HG02759 (cell line): ENCODE results near the gene FMR1NB.

ENCODE experiments used
- ATAC-seq: cut with Tn5 transposase; IDR thresholded peaks from one replicate; pipeline ENCODE4 v1.9.1; 2021; ENCODE audit warnings: mild to moderate bottlenecking, moderate library complexity; ENCODE audit not compliant: unreplicated experiment

FMR1NB gene

DNA sequence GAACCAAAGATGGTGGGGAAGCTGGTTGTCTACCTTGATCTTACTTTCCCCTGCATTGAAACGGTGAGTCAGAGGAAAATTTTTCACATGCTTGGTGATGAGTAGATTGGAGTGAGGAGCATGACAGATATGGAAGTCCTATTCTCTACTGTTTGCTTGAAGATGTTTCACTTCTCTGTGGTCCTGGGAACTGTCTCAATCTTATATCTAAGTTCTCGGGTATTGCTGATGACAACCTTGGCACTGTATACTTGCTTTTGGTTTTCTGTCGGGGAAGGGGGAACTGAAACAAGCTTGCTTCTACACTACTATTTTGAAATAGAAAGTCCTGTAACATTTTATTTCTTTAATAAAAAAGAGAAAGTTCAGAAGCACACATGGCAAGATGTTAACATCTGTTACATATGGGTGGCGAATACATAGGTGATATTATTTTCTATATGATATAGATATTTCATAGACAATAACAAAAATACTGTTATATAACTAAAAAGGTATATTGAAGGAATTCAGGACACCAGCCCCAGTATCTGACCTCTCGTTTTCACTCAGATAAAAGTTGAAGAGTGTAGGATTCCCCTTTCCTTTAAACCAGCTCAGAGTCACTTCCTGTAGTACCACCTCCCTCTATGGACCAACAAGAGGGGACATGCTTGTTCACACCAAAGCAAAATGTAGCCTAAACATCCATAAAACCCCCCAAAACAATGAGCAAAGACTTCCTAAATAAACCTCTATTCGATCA is 88.8 kb downstream of the FMR1NB start:
- ATAC-seq, result peak; percentile 96

- ATAC-seq, result no peak
These were observed 89.4 kb downstream of the FMR1NB start for GRCh38 chrX:148070504-148070877.
